ENCODE data around the gene LRCH4.

LRCH4 gene

DNA sequence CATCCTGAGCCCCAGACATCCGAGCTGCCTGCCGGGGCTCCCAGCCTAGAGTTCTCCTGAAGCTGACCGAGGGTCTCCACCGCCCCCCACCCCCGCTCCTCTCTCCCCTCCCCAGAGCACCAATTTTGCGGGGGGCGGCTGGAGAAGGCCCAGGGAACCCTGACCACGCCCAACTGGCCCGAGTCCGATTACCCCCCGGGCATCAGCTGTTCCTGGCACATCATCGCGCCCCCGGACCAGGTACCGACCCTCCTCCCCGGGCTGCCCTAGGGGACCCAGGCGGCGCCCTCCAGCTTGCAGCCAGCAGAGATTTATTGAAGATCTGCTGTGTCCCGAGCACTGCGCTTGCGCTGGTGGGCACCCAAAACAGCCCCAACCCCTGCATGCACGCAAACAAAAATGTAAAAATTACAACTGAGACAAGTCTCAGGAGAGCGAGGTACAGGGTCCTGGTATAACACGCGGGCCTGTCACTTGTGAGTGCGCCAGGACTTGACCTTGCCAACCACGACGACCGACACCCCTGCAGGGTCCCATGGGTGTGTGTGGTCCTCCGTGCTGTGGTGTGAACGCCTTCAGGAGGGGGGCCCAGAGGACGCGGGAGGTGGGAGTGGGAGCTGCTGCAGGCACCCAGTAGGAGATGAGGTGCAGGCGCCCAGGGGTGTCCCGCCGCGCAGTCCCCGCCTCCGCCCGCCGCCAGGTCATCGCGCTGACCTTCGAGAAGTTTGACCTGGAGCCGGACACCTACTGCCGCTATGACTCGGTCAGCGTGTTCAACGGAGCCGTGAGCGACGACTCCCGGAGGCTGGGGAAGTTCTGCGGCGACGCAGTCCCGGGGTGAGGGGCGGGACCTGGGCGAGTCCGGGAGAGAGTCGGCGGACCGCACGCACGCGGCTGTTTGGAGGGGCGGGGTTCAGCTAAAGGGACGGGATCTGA lies 19.3 kb upstream of the LRCH4 start:
- TF ChIP-seq, protein P1, sequence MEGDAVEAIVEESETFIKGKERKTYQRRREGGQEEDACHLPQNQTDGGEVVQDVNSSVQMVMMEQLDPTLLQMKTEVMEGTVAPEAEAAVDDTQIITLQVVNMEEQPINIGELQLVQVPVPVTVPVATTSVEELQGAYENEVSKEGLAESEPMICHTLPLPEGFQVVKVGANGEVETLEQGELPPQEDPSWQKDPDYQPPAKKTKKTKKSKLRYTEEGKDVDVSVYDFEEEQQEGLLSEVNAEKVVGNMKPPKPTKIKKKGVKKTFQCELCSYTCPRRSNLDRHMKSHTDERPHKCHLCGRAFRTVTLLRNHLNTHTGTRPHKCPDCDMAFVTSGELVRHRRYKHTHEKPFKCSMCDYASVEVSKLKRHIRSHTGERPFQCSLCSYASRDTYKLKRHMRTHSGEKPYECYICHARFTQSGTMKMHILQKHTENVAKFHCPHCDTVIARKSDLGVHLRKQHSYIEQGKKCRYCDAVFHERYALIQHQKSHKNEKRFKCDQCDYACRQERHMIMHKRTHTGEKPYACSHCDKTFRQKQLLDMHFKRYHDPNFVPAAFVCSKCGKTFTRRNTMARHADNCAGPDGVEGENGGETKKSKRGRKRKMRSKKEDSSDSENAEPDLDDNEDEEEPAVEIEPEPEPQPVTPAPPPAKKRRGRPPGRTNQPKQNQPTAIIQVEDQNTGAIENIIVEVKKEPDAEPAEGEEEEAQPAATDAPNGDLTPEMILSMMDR (IDR thresholded peaks at IDR 0.05; ENCODE audit: low read depth, low read length, missing control alignments), result no peak
- DNase-seq (ENCODE audit: low read depth), result no peak
- peak overlapping the region; percentile 67 for H3K4me3 ChIP-seq (ENCODE audit: low read depth, low read length)

DNA sequence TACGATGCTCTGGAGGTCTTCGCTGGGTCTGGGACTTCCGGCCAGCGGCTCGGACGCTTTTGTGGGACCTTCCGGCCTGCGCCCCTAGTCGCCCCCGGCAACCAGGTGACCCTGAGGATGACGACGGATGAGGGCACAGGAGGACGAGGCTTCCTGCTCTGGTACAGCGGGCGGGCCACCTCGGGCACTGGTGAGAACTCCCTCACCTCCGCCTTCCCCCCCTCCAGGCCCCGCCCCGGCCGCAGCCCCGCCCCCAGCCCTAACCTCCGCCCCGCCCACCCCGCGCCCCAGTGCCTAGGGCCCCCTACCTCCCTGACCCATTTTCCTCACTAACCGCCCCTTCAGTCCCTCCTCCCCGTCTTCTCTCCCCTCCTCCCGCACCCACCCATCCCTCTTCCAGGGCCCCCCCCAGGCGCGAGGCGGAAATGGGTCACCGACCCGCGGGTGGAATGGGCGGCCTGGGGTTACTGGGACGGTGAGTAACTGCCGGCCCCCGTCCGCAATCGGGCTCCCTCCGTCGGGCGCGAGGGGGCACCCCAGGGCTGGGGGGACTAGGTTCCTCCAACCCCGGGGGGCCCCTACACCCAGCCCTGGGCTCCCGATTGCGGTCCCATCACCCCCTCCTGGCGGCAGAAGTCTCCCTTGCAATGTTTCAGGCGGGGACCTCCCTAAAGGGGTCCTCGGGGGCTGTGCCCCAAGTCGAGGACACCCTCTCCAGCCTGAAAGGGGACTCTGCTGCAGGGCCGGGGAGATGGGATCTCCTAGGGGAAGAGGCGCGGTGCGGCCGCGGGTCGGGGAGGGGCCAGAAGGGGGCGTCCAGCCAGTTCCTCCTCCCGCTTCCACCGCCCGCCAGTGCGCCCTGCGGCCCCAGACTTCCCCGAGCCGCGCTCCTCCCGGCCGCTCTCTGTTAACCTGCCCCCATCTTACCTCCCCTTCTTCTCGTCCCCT lies 18.4 kb upstream of the LRCH4 start:
- peak overlapping the region; percentile 67 for H3K4me3 ChIP-seq (ENCODE audit: low read depth, low read length)
- DNase-seq (ENCODE audit: low read depth), result no peak
- TF ChIP-seq, protein P1 (IDR thresholded peaks at IDR 0.05; ENCODE audit: low read depth, low read length, missing control alignments), result peak; percentile 44

DNA sequence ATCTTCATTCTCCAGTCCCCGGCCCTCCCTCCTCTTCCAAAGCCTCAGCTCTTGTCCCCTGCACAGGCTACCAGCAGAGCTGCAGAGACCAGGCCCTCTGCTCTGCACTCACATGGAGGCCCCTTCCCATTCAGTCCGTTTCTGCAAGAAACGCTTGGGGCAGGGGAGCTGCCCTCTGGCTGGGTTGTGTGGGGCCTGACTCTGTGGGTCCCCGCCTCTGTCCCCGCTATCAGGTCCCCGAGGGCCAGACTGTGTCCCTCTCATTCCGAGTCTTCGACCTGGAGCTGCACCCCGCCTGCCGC lies 17.7 kb upstream of the LRCH4 start:
- no peak for DNase-seq (ENCODE audit: low read depth)
- H3K4me3 ChIP-seq (ENCODE audit: low read depth, low read length), result peak overlapping the region; percentile 35
- TF ChIP-seq, protein P1 (IDR thresholded peaks at IDR 0.05; ENCODE audit: low read depth, low read length, missing control alignments), result no peak

DNA sequence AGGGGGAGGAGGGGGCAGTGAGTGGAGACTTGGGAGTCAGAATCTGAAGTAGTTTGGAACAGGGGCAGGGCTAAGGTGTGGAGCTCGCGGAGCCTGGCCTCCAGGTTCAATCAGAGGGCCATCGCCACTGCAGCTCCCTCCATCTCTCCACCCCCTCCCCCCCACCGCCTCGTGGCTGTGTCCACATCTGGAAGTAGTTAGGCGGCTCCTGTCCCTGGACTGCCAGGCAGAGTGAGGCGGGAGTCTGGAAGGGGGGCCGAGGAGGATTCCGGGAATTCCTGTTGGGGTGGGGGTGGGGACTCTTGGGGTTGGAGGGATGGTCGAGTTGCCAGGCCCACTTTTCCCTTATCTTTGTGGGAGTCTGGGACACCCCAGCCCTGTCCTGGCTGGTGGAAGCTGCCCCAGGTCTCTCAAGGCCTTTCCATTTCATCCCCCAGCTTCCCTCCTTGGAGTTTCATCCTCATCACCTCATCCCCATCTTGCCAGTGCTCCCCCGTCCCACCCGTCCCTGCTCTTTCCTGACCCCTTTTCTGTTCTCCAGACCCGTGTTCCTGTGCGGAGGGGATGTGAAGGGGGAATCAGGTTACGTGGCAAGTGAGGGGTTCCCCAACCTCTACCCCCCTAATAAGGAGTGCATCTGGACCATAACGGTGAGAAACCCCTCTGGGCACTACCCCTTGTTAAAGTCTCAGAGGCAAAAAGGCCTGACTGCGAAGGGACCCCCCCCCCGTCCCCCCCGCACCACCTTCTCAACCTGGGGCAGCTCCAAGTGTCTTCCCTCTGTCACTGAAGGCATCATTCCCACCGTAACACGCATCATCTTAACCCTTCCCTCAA lies 17.2 kb upstream of the LRCH4 start:
- no peak overlapping the region for H3K4me3 ChIP-seq (ENCODE audit: low read depth, low read length)
- DNase-seq (ENCODE audit: low read depth), result no peak

DNA sequence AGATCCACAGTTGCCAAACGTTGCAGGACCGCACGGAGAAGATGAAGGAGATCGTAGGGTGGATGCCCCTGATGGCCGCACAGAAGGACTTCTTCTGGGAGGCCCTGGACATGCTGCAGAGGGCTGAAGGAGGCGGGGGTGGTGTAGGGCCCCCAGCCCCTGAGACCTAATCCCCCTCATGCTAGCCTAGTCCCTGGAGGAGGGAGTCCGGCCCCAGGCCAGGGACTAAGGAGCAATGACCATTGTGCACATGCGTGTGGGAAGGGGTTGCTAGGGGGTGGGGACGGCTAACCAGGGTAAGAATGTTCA lies 14.8 kb upstream of the LRCH4 start:
- DNase-seq (ENCODE audit: low read depth), result no peak
- TF ChIP-seq, protein P1 (IDR thresholded peaks at IDR 0.05; ENCODE audit: low read depth, low read length, missing control alignments), result no peak
- no peak overlapping the region for H3K4me3 ChIP-seq (ENCODE audit: low read depth, low read length)

More for the DNA sequence above, 17.2 kb upstream of the LRCH4 start:
- TF ChIP-seq, protein P1 (IDR thresholded peaks at IDR 0.05; ENCODE audit: low read depth, low read length, missing control alignments), result no peak

DNA sequence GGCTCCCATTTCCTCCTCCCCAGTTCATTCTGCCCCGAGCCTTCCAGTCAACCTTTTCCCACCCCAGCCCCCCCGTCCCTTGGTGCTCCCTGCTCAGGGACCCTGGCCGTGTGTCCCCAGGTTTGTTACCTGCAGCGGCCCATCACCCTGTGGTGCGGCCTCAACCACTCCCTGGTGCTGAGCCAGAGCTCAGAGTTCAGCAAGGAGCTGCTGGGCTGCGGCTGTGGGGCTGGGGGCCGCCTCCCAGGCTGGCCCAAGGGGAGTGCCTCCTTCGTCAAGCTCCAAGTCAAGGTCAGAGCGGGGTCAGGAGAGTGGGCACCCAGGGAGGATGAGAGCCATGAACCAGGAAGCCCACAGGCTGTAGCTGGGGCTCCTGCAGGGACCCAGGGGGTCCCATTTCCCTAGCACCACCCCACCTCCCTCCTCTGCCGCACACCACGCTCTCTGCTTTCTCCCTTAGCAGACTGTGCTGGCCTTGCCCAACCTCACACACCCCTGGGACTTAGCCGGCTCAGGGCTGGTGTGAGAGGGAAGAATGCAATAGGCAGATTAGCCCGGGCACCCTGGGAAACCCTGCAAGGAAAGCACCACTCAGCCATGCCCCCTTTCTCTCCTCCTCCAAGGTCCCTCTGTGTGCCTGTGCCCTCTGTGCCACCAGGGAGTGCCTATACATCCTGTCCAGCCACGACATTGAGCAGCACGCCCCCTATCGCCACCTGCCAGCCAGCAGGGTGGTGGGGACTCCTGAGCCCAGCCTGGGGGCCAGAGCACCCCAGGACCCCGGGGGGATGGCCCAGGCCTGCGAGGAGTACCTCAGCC lies 14.2 kb upstream of the LRCH4 start:
- H3K4me3 ChIP-seq (ENCODE audit: low read depth, low read length), result no peak overlapping the region
- DNase-seq (ENCODE audit: low read depth), result no peak
- TF ChIP-seq, protein P1 (IDR thresholded peaks at IDR 0.05; ENCODE audit: low read depth, low read length, missing control alignments), result peak; percentile 33
